Measurements from ENCODE around the gene CORO2A.

The CORO2A gene

DNA sequence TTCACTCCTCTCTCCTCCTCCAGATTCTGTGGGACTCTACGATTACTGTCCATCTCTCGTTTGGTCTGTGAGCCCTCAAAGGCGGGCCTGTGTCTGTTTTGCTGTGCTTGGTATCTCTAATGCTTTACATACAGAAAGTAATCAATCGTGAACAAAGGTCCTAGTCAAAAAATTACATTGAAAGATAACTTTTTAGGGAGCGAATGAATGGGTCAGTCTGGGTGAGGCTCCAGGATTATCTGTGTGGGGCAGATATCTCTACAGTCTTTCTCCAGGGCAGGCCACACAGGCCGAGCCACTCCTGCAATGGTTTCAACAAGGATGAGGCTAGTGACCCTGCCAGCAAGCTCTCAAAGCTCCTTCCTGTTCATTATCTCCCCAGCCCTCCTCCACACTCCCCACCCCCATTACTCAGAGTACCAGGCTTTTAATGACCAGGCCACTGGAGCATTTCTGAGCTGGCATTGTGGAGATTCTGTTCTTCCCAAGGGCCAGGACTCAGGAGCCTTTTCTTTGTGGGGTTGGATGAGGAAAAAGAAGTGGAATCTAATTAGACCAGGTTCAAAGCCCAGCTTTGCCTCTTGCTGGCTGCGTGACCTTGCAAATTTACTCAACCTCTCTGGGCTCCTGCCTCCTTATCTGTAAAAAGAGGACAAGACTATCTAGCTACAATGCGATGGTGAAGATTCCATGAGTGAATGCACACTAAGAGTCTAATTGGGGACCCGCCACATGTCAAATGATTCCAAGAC lies 10.2 kb downstream of the CORO2A start:
- 88% methylated on average over 7 of the region's 9 CpGs for WGBS (ENCODE audit: insufficient coverage)
- peaks cover 0 to 26% (median 7%) of the 10 kb centered on the region in 4 experiments for H3K4me1 ChIP-seq (ENCODE audit: control extremely low read depth in 1 of 4, control insufficient read depth in 4 of 4, insufficient read depth in 4 of 4, low read length in 3 of 4)
- H3K9me3 ChIP-seq (ENCODE audit: control extremely low read depth in 1 of 5, control insufficient read depth in 4 of 5, insufficient read depth in 2 of 5, low read depth in 1 of 5, low read length in 4 of 5): no peaks in the 10 kb centered on the region
- ChIA-PET POLR2A (interaction anchor here (1.4 kb wide), 1 partner anchor 10 kb away, joined by 3 read pairs; no protein-coding TSS in a partner anchor), CTCF (interaction anchor here (1.1 to 1.3 kb wide), 3 partner anchors 8 to 23 kb away, joined by 4 to 6 read pairs (median 5); partner anchors contain the start of gene CORO2A)
- no peaks in the 10 kb centered on the region for H3K27me3 ChIP-seq (replicated peaks in 2 of 5; ENCODE audit: control insufficient read depth in 4 of 5, insufficient read depth in 5 of 5, low read length in 4 of 5)
- peaks cover 0 to 3% (median 0%) of the 10 kb centered on the region in 4 experiments for H3K36me3 ChIP-seq (ENCODE audit: control insufficient read depth in 4 of 4, insufficient read depth in 4 of 4, low read length in 3 of 4)
- H3K27ac ChIP-seq (ENCODE audit: insufficient read depth in 1 of 2, low read depth in 1 of 2, low read length in 2 of 2, poor library complexity in 1 of 2, severe bottlenecking in 2 of 2): no peak overlapping the region
- no peak overlapping the region for H3K4me3 ChIP-seq (ENCODE audit: control insufficient read depth in 1 of 7, extremely low read depth in 1 of 7, insufficient read depth in 4 of 7, low read depth in 2 of 7, low read length in 6 of 7)
- no peak for DNase-seq

DNA sequence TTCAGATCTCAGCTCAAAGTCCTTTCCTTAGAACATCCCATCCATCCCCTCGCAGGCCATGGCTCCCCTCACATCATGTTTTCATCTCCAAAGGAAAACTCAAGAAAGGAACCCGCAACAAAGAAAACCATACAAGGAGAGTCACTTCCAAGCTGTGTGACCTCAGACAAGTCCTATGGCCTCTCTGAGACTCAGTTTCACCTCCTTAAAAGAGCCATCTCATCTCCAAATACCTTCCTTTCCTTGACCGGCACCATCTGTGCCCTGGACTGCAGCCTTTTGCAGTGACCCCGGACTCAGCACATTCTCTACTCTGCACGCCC lies 10.7 kb downstream of the CORO2A start:
- no peak overlapping the region for H3K4me3 ChIP-seq (ENCODE audit: control insufficient read depth in 1 of 7, extremely low read depth in 1 of 7, insufficient read depth in 4 of 7, low read depth in 2 of 7, low read length in 6 of 7)
- WGBS (ENCODE audit: insufficient coverage): 100% methylated on average over 4 of the region's 5 CpGs
- H3K9me3 ChIP-seq (ENCODE audit: control extremely low read depth in 1 of 5, control insufficient read depth in 4 of 5, insufficient read depth in 2 of 5, low read depth in 1 of 5, low read length in 4 of 5): no peaks in the 10 kb centered on the region
- peaks cover 0 to 26% (median 7%) of the 10 kb centered on the region in 4 experiments for H3K4me1 ChIP-seq (ENCODE audit: control extremely low read depth in 1 of 4, control insufficient read depth in 4 of 4, insufficient read depth in 4 of 4, low read length in 3 of 4)
- POLR2A ChIA-PET: no interaction called here
- CTCF ChIA-PET: interaction anchor here (1.1 to 1.3 kb wide), 4 partner anchors 9 to 23 kb away, joined by 3 to 6 read pairs (median 4); partner anchors contain the start of gene CORO2A
- no peak overlapping the region for H3K27ac ChIP-seq (ENCODE audit: insufficient read depth in 1 of 2, low read depth in 1 of 2, low read length in 2 of 2, poor library complexity in 1 of 2, severe bottlenecking in 2 of 2)
- H3K36me3 ChIP-seq (ENCODE audit: control insufficient read depth in 4 of 4, insufficient read depth in 4 of 4, low read length in 3 of 4): peaks cover 0 to 3% (median 0%) of the 10 kb centered on the region in 4 experiments
- DNase-seq: no peak
- no peaks in the 10 kb centered on the region for H3K27me3 ChIP-seq (replicated peaks in 2 of 5; ENCODE audit: control insufficient read depth in 4 of 5, insufficient read depth in 5 of 5, low read length in 4 of 5)

DNA sequence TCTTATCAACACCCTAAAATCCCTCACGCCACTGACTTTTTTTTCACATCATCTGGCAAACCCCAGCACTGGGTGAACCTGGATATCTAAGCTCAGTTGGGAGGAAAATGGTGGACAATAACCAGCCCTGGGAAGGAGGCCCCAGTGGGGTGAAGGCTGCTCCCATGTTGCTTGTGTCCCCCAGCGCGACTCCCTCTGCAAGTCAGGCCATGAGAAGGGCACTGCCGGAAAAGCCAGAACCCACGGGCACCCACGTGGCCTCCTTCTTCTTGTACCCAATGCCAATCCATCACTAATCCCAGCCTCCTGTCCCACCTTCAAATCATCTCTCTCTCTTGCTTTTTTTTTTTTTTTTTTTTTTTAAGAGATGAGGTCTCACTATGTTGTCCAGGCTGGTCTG lies 11.4 kb downstream of the CORO2A start:
- POLR2A ChIA-PET: no interaction called here
- 96% methylated on average over 3 of the region's 6 CpGs for WGBS (ENCODE audit: insufficient coverage)
- no peak for DNase-seq
- no peaks in the 10 kb centered on the region for H3K27me3 ChIP-seq (replicated peaks in 2 of 5; ENCODE audit: control insufficient read depth in 4 of 5, insufficient read depth in 5 of 5, low read length in 4 of 5)
- H3K36me3 ChIP-seq (ENCODE audit: control insufficient read depth in 4 of 4, insufficient read depth in 4 of 4, low read length in 3 of 4): peaks cover 0 to 3% (median 0%) of the 10 kb centered on the region in 4 experiments
- no peak overlapping the region for H3K4me3 ChIP-seq (ENCODE audit: control insufficient read depth in 1 of 7, extremely low read depth in 1 of 7, insufficient read depth in 4 of 7, low read depth in 2 of 7, low read length in 6 of 7)
- H3K27ac ChIP-seq (ENCODE audit: insufficient read depth in 1 of 2, low read depth in 1 of 2, low read length in 2 of 2, poor library complexity in 1 of 2, severe bottlenecking in 2 of 2): no peak overlapping the region
- H3K9me3 ChIP-seq (ENCODE audit: control extremely low read depth in 1 of 5, control insufficient read depth in 4 of 5, insufficient read depth in 2 of 5, low read depth in 1 of 5, low read length in 4 of 5): no peaks in the 10 kb centered on the region
- peaks cover 0 to 26% (median 7%) of the 10 kb centered on the region in 4 experiments for H3K4me1 ChIP-seq (ENCODE audit: control extremely low read depth in 1 of 4, control insufficient read depth in 4 of 4, insufficient read depth in 4 of 4, low read length in 3 of 4)
- CTCF ChIA-PET: interaction anchor here (1.2 kb wide), 1 partner anchor 13 kb away, joined by 3 read pairs; no protein-coding TSS in a partner anchor

DNA sequence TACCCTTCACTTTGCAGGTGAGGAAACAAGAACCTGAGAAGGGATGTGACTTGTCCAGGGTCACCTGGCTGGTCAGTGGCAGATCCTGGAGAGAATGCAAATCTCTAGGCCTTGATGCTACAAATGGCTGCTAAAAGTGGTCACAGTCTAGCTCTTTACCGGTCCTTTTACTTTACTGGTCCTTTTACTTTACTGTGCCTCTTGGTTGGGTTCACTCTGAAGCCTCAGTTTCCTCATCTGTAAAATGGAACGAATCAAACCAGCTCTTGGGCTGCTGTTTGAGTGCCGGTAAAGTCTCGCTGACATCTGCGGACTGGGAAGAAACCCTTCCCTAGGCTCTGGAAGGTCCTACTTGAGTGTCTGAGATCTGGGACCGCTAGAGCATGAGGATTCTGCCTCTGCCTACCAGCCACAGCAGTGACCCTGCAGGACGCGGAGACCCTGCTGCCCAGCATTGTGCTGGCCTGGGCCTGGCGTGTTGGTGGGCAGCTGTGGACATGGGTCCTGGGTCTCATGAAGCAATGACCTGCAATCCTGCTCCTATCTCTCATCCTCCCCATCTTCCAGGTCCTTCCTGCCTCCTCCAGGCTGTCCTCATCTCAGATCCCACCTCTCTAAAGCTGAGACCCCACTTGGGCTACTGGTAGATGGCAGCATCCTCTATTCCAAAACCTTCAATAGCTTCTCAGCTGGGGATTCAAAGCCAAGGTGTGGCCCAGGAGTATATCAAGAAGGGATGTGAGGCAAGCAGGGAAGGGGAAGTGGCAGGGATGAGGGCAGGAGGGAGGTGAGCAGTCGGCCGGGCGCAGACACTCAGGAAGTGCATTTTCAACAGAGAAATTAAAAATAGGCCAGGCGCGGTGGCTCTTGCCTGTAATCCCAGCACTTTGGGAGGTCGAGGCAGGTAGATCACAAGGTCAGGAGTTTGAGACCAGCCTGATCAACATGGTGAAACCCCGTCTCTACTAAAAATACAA lies 13.3 kb downstream of the CORO2A start:
- WGBS (ENCODE audit: insufficient coverage): 77% methylated on average over 14 of the region's 16 CpGs
- H3K36me3 ChIP-seq (ENCODE audit: control insufficient read depth in 4 of 4, insufficient read depth in 4 of 4, low read length in 3 of 4): peaks cover 0 to 3% (median 0%) of the 10 kb centered on the region in 4 experiments
- CTCF ChIA-PET: interaction anchor here (0.5 to 1.6 kb wide), 6 partner anchors 9 to 105 kb away, joined by 3 to 5 read pairs (median 3); no protein-coding TSS in a partner anchor
- H3K27ac ChIP-seq (ENCODE audit: insufficient read depth in 1 of 2, low read depth in 1 of 2, low read length in 2 of 2, poor library complexity in 1 of 2, severe bottlenecking in 2 of 2): no peak overlapping the region
- H3K4me3 ChIP-seq (ENCODE audit: control insufficient read depth in 1 of 7, extremely low read depth in 1 of 7, insufficient read depth in 4 of 7, low read depth in 2 of 7, low read length in 6 of 7): no peak overlapping the region
- H3K27me3 ChIP-seq (replicated peaks in 2 of 5; ENCODE audit: control insufficient read depth in 4 of 5, insufficient read depth in 5 of 5, low read length in 4 of 5): no peaks in the 10 kb centered on the region
- no peaks in the 10 kb centered on the region for H3K9me3 ChIP-seq (ENCODE audit: control extremely low read depth in 1 of 5, control insufficient read depth in 4 of 5, insufficient read depth in 2 of 5, low read depth in 1 of 5, low read length in 4 of 5)
- POLR2A ChIA-PET: no interaction called here
- DNase-seq: peak in 2 of 3 donors; percentile 27 to 29
- H3K4me1 ChIP-seq (ENCODE audit: control extremely low read depth in 1 of 4, control insufficient read depth in 4 of 4, insufficient read depth in 4 of 4, low read length in 3 of 4): peaks cover 0 to 26% (median 12%) of the 10 kb centered on the region in 4 experiments

DNA sequence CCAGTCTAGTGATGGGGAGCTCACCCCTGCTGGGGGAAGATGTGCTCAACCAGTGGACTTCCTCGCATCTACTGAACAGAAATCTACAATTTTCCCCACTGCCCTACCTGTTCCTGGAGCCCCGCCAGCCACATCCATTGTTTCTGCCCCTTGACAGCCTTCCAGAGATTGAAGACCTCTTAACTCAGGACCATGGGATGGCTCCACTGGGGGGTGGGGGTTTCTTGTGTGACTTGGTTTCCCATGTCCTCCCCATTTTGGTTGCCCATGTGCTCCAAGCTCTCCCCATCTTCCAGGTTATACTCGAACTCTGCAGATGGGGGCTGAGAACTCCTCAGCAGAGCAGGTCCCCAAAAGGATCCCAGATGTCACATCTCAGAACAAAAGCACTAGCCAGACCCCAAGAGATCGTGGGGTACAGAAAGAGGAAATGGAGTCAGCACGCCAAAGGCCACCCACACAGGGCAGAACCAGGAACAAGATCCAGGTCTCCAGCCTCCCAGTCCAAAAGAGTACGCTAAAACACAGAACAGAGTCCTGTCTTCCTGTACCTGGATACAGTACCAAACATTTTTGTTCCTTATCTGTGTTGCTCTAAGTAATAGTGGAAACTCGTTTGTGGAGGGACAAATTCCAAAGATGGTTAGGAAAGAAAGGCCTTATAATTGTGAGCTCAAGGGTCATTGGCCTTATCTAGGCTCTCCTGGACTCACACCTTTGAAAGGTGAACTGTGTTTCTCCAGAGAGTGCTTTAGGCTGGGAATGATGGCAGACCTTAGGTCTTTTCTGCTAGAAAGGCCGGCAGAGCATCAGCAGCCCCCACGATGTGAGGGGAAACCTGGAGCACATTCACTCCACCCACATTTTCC lies 15.8 kb downstream of the CORO2A start:
- WGBS (ENCODE audit: insufficient coverage): 74% methylated on average over 5 of the region's 9 CpGs
- DNase-seq: no peak
- no peaks in the 10 kb centered on the region for H3K27me3 ChIP-seq (replicated peaks in 2 of 5; ENCODE audit: control insufficient read depth in 4 of 5, insufficient read depth in 5 of 5, low read length in 4 of 5)
- peaks cover 0 to 19% (median 14%) of the 10 kb centered on the region in 4 experiments for H3K4me1 ChIP-seq (ENCODE audit: control extremely low read depth in 1 of 4, control insufficient read depth in 4 of 4, insufficient read depth in 4 of 4, low read length in 3 of 4)
- POLR2A ChIA-PET: no interaction called here
- H3K9me3 ChIP-seq (ENCODE audit: control extremely low read depth in 1 of 5, control insufficient read depth in 4 of 5, insufficient read depth in 2 of 5, low read depth in 1 of 5, low read length in 4 of 5): no peaks in the 10 kb centered on the region
- H3K27ac ChIP-seq (ENCODE audit: insufficient read depth in 1 of 2, low read depth in 1 of 2, low read length in 2 of 2, poor library complexity in 1 of 2, severe bottlenecking in 2 of 2): no peak overlapping the region
- CTCF ChIA-PET: no interaction called here
- no peaks in the 10 kb centered on the region for H3K36me3 ChIP-seq (ENCODE audit: control insufficient read depth in 4 of 4, insufficient read depth in 4 of 4, low read length in 3 of 4)
- H3K4me3 ChIP-seq (ENCODE audit: control insufficient read depth in 1 of 7, extremely low read depth in 1 of 7, insufficient read depth in 4 of 7, low read depth in 2 of 7, low read length in 6 of 7): no peak overlapping the region

DNA sequence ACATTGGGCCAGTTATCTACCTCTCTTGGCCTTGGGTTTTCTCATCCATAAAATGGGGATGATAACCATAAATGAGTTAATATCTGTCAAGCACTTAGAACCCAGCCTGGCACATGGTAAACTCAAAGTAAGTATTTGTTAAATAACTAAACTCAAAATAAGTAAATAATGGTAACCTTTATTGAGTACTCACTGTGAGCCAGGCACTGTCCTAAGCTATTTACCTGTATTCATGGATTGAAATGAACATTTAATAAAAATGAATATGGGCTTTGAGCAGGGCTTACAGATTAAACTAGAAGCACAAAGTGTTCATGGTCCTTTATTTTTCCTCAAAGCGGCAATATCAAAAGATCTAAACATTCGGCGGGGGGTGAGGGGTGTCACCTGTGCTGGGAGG lies 16.7 kb downstream of the CORO2A start:
- Histone ChIP-seq H3K36me3 (ENCODE audit: control insufficient read depth in 4 of 4, insufficient read depth in 4 of 4, low read length in 3 of 4) (no peaks in the 10 kb centered on the region), H3K4me3 (ENCODE audit: control insufficient read depth in 1 of 7, extremely low read depth in 1 of 7, insufficient read depth in 4 of 7, low read depth in 2 of 7, low read length in 6 of 7) (no peak overlapping the region), H3K27ac (ENCODE audit: insufficient read depth in 1 of 2, low read depth in 1 of 2, low read length in 2 of 2, poor library complexity in 1 of 2, severe bottlenecking in 2 of 2) (no peak overlapping the region), H3K27me3 (replicated peaks in 2 of 5; ENCODE audit: control insufficient read depth in 4 of 5, insufficient read depth in 5 of 5, low read length in 4 of 5) (no peaks in the 10 kb centered on the region), H3K4me1 (ENCODE audit: control extremely low read depth in 1 of 4, control insufficient read depth in 4 of 4, insufficient read depth in 4 of 4, low read length in 3 of 4) (peaks cover 0 to 19% (median 14%) of the 10 kb centered on the region in 4 experiments), H3K9me3 (ENCODE audit: control extremely low read depth in 1 of 5, control insufficient read depth in 4 of 5, insufficient read depth in 2 of 5, low read depth in 1 of 5, low read length in 4 of 5) (no peaks in the 10 kb centered on the region)
- CTCF ChIA-PET: no interaction called here
- no peak for DNase-seq
- POLR2A ChIA-PET: no interaction called here
- WGBS (ENCODE audit: insufficient coverage): 100% methylated on average over 3 of the region's 3 CpGs
